SU-DHL-6 (cell line): ENCODE data around the gene NID1.

Experiments used
- CTCF ChIP-seq: fragments of 200-600 bp; sonication (generic); IDR thresholded peaks from one replicate; pipeline ENCODE4 v1.5.1; 2017; ENCODE audit warnings: antibody characterized with exemption, mild to moderate bottlenecking, low read length, moderate library complexity; ENCODE audit not compliant: insufficient read depth, poor library complexity, severe bottlenecking
- EZH2phosphoT487 ChIP-seq: fragments of 200-600 bp; sonication (generic), shearing (Covaris generic); conservative IDR thresholded peaks from 2 replicates; pipeline ENCODE4 v1.6.1; 2018; ENCODE audit warnings: mild to moderate bottlenecking, antibody characterized with exemption, low read length, moderate library complexity, mixed read lengths

GRCh38 chr1:236011641-236012040 is 53.2 kb downstream of the NID1 start:
- no peak for TF ChIP-seq CTCF
- TF ChIP-seq EZH2phosphoT487 = no peak
